Measurements from ENCODE around the gene ACAD10. TPM values are rescaled to one million over a fixed set of nuclear protein-coding genes. Genes with fewer than 3 reads are reported as not detected.

ACAD10 gene
- total RNA-seq, 1 donor from 2014 or later, result 45.1 TPM

DNA sequence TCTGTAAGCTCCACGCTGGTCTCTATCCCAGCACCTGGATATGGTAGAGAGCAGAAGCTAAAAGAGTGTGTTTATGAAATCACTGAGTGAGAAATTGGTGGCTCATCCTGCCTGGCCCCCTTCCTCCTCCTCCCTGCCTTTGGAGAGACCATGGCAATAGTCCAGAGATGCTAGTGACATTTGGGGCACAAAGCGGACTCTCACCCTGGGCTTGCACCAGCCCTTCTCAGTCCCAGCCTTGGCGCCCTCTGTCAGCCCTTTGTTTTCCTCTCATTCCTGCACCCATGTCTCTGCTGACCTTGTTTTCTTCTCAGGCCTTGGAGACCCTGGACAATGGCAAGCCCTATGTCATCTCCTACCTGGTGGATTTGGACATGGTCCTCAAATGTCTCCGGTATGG lies 99.1 kb downstream of the ACAD10 start:
- ChIA-PET CTCF (interaction anchor here (6.5 kb wide), 1 partner anchor 31 kb away, joined by 57 read pairs; no protein-coding TSS in a partner anchor), POLR2A (interaction anchor here (1.2 kb wide), 1 partner anchor 21 kb away, joined by 5 read pairs; no protein-coding TSS in a partner anchor)
- TF ChIP-seq, protein P1, sequence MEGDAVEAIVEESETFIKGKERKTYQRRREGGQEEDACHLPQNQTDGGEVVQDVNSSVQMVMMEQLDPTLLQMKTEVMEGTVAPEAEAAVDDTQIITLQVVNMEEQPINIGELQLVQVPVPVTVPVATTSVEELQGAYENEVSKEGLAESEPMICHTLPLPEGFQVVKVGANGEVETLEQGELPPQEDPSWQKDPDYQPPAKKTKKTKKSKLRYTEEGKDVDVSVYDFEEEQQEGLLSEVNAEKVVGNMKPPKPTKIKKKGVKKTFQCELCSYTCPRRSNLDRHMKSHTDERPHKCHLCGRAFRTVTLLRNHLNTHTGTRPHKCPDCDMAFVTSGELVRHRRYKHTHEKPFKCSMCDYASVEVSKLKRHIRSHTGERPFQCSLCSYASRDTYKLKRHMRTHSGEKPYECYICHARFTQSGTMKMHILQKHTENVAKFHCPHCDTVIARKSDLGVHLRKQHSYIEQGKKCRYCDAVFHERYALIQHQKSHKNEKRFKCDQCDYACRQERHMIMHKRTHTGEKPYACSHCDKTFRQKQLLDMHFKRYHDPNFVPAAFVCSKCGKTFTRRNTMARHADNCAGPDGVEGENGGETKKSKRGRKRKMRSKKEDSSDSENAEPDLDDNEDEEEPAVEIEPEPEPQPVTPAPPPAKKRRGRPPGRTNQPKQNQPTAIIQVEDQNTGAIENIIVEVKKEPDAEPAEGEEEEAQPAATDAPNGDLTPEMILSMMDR (IDR thresholded peaks at IDR 0.05), result no peak
- Mint-ChIP-seq H3K27ac (no peak overlapping the region), H3K4me1 (no peaks in the 10 kb centered on the region), H3K27me3 (no peaks in the 10 kb centered on the region), H3K4me3 (no peak overlapping the region), H3K9me3 (no peaks in the 10 kb centered on the region), H3K36me3 (ENCODE audit: low read depth) (peaks cover 43% of the 10 kb centered on the region)
- DNase-seq (no peak), ATAC-seq (ENCODE audit: low read depth) (no peak)
- intact Hi-C loops (cut with micrococcal nuclease), result no loop called here

DNA sequence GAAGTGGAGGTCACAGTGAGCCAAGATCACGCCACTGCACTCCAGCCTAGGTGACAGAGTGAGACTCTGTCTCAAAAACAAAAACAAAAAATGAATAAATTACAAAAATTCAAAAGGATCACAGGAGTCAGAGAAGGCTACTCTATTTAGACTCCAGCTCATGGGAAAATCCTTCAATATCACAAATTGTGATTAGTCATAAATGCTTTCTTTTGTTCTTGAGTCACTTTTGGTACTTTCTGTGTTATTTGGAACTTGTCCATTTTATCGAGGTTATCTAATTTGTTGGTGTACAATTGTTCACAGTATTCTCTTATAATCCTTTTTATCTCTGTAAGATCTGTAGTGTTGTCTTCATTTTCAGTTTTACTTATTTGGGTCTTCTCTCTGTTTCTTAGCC lies 99.8 kb downstream of the ACAD10 start:
- ATAC-seq (ENCODE audit: low read depth), result no peak
- intact Hi-C loops (cut with micrococcal nuclease), result no loop called here
- Mint-ChIP-seq H3K4me1 (no peaks in the 10 kb centered on the region), H3K27me3 (no peaks in the 10 kb centered on the region), H3K4me3 (no peak overlapping the region), H3K27ac (no peak overlapping the region), H3K9me3 (no peaks in the 10 kb centered on the region), H3K36me3 (ENCODE audit: low read depth) (peaks cover 49% of the 10 kb centered on the region)
- POLR2A ChIA-PET, result no interaction called here
- CTCF ChIA-PET, result interaction anchor here (3.4 to 6.5 kb wide), 2 partner anchors 27 to 32 kb away, joined by 9 to 57 read pairs; no protein-coding TSS in a partner anchor
- TF ChIP-seq, protein P1 (IDR thresholded peaks at IDR 0.05), result no peak
- DNase-seq, result no peak

DNA sequence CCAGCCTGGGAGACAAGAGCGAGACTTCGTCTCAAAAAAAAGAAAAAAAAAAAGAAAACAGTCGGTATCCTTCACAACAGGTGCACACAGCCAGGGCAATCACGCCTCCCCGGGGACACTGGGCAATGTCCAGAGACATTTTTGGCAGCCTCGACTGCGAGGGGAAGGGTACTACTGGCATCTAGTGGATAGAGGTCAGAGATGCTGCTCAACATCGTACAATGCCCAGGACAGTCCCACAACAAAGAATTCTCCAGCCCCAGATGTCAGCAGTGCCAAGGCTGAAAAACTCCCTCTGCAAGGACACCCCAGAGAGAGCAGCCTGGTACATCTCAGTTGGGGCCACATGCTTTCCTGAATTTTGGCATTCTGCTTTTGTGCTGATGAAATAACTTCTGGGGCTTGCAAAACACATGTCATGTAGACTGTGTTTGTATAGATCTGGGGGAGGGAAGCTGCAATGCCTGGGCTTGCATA lies 102.4 kb downstream of the ACAD10 start:
- H3K36me3 Mint-ChIP-seq (ENCODE audit: low read depth), result peaks cover 61% of the 10 kb centered on the region
- CTCF ChIA-PET, result interaction anchor here (0.7 to 6.5 kb wide), 4 partner anchors 21 to 46 kb away, joined by 3 to 57 read pairs (median 6); partner anchors contain the start of gene ALDH2
- H3K27me3 Mint-ChIP-seq, result no peaks in the 10 kb centered on the region
- TF ChIP-seq, protein P1 (IDR thresholded peaks at IDR 0.05), result no peak
- H3K4me1 Mint-ChIP-seq, result no peaks in the 10 kb centered on the region
- H3K9me3 Mint-ChIP-seq, result no peaks in the 10 kb centered on the region
- no peak overlapping the region for H3K4me3 Mint-ChIP-seq
- H3K27ac Mint-ChIP-seq, result no peak overlapping the region
- DNase-seq (no peak), ATAC-seq (ENCODE audit: low read depth) (no peak)
- POLR2A ChIA-PET, result interaction anchor here (0.6 to 1.3 kb wide), 3 partner anchors 34 to 340 kb away, joined by 3 to 4 read pairs (median 3); partner anchors contain the start of gene BRAP
- intact Hi-C loops (cut with micrococcal nuclease), result loop anchor here (1.0 to 2.0 kb wide), 3 partner anchors 31 to 101 kb away; partner anchors contain the start of gene ACAD10

DNA sequence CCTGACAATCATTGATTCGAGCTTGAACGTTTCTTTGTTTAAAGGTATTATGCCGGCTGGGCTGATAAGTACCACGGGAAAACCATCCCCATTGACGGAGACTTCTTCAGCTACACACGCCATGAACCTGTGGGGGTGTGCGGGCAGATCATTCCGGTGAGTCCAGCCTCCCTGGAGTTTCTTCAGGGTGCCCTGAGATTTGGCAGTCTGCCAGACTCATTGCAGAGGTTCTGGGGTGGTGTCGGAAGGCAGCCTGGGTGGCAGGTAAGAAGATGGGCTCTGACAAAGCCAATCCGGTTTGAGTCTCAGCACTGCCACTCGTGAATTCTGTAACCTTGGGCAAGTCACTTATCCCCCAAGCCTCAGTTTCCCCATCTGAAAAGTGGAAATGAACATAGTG lies 103.9 kb downstream of the ACAD10 start:
- Mint-ChIP-seq H3K27ac (no peak overlapping the region), H3K36me3 (ENCODE audit: low read depth) (peaks cover 55% of the 10 kb centered on the region), H3K4me3 (no peak overlapping the region), H3K9me3 (no peaks in the 10 kb centered on the region), H3K4me1 (no peaks in the 10 kb centered on the region), H3K27me3 (no peaks in the 10 kb centered on the region)
- POLR2A ChIA-PET, result no interaction called here
- DNase-seq (no peak), ATAC-seq (ENCODE audit: low read depth) (no peak)
- CTCF ChIA-PET, result interaction anchor here (6.5 kb wide), 1 partner anchor 36 kb away, joined by 57 read pairs; no protein-coding TSS in a partner anchor
- TF ChIP-seq, protein P1 (IDR thresholded peaks at IDR 0.05), result no peak
- intact Hi-C loops (cut with micrococcal nuclease), result loop anchor here (2.0 kb wide), 1 partner anchor 103 kb away; the partner anchor contains the start of gene ACAD10

DNA sequence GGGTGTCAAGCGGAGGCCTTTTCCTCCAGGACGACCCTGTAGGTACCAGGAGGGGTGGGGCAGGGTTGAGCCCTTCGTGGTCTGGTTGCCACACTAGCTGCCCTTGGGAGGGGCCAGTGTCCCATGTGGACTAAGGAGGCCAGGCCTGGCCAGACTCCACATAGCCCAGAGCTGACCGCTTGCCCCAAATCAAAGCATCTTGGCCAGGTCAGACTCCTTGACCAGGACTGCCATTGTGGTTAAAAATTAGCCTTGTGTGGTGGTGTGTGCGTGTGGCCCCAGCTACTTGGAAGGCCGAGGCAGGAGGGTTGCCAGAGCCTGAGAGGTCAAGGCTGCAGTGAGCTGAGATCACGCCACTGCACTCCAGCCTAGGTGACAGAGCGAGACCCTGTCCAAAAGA lies 105.7 kb downstream of the ACAD10 start:
- Mint-ChIP-seq H3K36me3 (ENCODE audit: low read depth) (peaks cover 47% of the 10 kb centered on the region), H3K27ac (no peak overlapping the region), H3K9me3 (no peaks in the 10 kb centered on the region), H3K27me3 (no peaks in the 10 kb centered on the region), H3K4me3 (no peak overlapping the region), H3K4me1 (no peaks in the 10 kb centered on the region)
- intact Hi-C loops (cut with micrococcal nuclease), result no loop called here
- ChIA-PET CTCF (interaction anchor here (0.8 kb wide), 1 partner anchor 38 kb away, joined by 3 read pairs; no protein-coding TSS in a partner anchor), POLR2A (interaction anchor here (0.6 to 1.5 kb wide), 3 partner anchors 16 to 306 kb away, joined by 3 to 4 read pairs (median 4); no protein-coding TSS in a partner anchor)
- DNase-seq, result no peak
- no peak for ATAC-seq (ENCODE audit: low read depth)
- TF ChIP-seq, protein P1 (IDR thresholded peaks at IDR 0.05), result no peak

All from activated B cell treated with CpG ODN at 0.5 μM for 24 hours (primary cell).